ENCODE results near the gene RASIP1.

DNA sequence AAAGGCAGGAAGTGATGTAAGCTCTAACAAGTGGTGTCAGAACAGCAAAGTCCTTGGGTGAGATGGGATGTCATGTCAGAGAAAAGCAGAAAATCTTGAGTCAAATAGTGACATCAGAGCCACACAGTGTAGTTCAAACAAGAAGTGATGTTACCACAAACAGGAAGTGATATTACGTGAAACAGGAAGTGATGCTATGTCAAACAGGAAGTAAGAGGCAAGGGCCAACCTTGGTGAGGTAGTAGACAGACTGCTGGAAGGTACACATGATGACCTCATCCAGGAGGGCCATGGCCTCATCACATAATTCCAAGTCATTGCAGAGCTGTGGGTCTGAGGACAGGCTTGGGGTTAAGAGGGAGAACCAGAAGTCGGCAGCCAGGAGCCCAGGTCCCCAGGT lies 13.9 kb downstream of the RASIP1 start:
- no peak for TF ChIP-seq CTCF (IDR thresholded peaks at IDR 0.05)
- no peak for TF ChIP-seq POLR2AphosphoS5 (IDR thresholded peaks at IDR 0.05)

Data from transverse colon (tissue), 4 donors.